ENCODE results near the gene HOXC9. TPM values are rescaled to one million over a fixed set of nuclear protein-coding genes. Genes with fewer than 3 reads are reported as not detected.
A peak's percentile ranks its signal among the peaks of the same experiment; 100 is the strongest.

HOXC9 gene
- polyA plus RNA-seq, 2 of the 4 experiments (the other 2 are of a cell fraction) = 5.2 to 6.6 TPM

DNA sequence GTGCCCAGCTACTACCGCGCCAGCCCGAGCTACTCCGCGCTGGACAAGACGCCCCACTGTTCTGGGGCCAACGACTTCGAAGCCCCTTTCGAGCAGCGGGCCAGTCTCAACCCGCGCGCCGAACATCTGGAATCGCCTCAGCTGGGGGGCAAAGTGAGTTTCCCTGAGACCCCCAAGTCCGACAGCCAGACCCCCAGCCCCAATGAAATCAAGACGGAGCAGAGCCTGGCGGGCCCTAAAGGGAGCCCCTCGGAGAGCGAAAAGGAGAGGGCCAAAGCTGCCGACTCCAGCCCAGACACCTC lies 14.3 kb upstream of the HOXC9 start:
- peak overlapping the region; percentile 98 for H3K4me2 ChIP-seq

DNA sequence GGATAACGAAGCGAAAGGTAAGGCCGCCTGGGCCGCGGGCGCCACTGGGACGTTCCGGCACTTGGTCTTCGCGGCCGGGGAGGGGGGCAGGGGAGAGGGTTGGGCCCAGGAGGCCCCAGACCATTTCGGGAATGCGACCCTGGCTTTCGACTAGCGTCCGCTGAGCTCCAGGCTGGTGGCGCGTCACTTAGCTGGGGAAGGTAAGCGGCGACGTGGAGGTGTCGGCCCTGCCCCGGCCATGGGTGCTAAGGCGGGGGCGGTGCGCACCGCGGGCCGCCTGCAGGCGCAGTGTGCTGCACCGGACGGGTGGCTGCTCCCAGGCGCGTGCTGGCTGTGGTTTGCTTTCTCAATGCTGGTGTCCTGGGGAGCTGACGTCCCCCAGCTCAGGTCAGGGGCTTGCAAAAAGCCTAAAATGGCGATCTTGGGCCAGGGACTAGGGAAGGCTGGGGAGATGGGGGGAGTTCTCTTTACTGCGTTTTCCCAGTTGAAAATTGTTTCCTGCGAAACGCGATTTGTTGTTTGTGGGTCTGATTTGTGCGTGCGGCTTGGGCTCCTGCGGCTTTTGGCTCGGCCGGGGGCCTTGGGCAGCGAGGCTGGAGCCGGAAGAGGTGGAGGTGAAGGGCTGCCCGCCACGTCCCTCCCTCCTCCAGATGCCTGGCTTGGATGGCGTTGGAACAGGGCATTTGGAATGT lies 13.8 kb upstream of the HOXC9 start:
- no peak overlapping the region for H3K4me3 ChIP-seq
- 92% methylated on average over 48 of the region's 50 CpGs for WGBS (ENCODE audit: missing lambda C conversion rate)
- ChIA-PET CTCF (interaction anchor here (0.6 to 5.8 kb wide), 25 partner anchors 7 to 375 kb away, joined by 3 to 171 read pairs (median 10); partner anchors contain the start of genes HOXC5, HOXC8 and HOXC9), POLR2A (no interaction called here)
- peaks cover 29% of the 10 kb centered on the region for H3K4me1 ChIP-seq
- no peaks in the 10 kb centered on the region for H3K9me3 ChIP-seq
- ATAC-seq (no peak), FAIRE-seq (no peak), DNase-seq (ENCODE audit: low read depth in 1 of 2, low spot score in 1 of 2) (no peak)
- TF ChIP-seq HOXB5 (CRISPR knock-in tag; IDR thresholded peaks at IDR 0.05) = no peak
- TF ChIP-seq, protein P1, sequence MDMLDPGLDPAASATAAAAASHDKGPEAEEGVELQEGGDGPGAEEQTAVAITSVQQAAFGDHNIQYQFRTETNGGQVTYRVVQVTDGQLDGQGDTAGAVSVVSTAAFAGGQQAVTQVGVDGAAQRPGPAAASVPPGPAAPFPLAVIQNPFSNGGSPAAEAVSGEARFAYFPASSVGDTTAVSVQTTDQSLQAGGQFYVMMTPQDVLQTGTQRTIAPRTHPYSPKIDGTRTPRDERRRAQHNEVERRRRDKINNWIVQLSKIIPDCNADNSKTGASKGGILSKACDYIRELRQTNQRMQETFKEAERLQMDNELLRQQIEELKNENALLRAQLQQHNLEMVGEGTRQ (IDR thresholded peaks at IDR 0.05) = no peak
- TF ChIP-seq NR3C1 (IDR thresholded peaks at IDR 0.05) = no peak
- no peak for TF ChIP-seq EHF (CRISPR knock-in tag; IDR thresholded peaks at IDR 0.05)
- no peak for TF ChIP-seq CHD4 (IDR thresholded peaks at IDR 0.05; ENCODE audit: borderline replicate concordance)
- no peak for TF ChIP-seq NPAS2 (CRISPR knock-in tag; IDR thresholded peaks at IDR 0.05; ENCODE audit: borderline replicate concordance)
- no peak for TF ChIP-seq FOSL2 (IDR thresholded peaks at IDR 0.05)
- TF ChIP-seq FOSL2 (CRISPR knock-in tag; IDR thresholded peaks at IDR 0.05) = no peak
- no peak for TF ChIP-seq HDAC2 (IDR thresholded peaks at IDR 0.05)
- TF ChIP-seq JUN (IDR thresholded peaks at IDR 0.05) = no peak
- TF ChIP-seq, protein P2, sequence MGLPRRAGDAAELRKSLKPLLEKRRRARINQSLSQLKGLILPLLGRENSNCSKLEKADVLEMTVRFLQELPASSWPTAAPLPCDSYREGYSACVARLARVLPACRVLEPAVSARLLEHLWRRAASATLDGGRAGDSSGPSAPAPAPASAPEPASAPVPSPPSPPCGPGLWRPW (IDR thresholded peaks at IDR 0.05) = no peak
- TF ChIP-seq CHD2 (IDR thresholded peaks at IDR 0.05; ENCODE audit: low read length, partially characterized antibody) = no peak
- no peak for TF ChIP-seq ZNF302 (CRISPR knock-in tag; IDR thresholded peaks at IDR 0.05)
- TF ChIP-seq RNF2 (IDR thresholded peaks at IDR 0.05; ENCODE audit: borderline replicate concordance, low read depth) = no peak
- TF ChIP-seq MAFK (IDR thresholded peaks at IDR 0.05; ENCODE audit: partially characterized antibody) = no peak
- TF ChIP-seq MYC (IDR thresholded peaks at IDR 0.05; ENCODE audit: borderline replicate concordance, low read length) = no peak
- no peak for TF ChIP-seq PHF8 (IDR thresholded peaks at IDR 0.05; ENCODE audit: borderline replicate concordance, low read depth)
- no peak for TF ChIP-seq CBX2 (IDR thresholded peaks at IDR 0.05; ENCODE audit: borderline replicate concordance, low read depth)
- no peak for TF ChIP-seq CBX8 (IDR thresholded peaks at IDR 0.05)
- TF ChIP-seq SMC3 (IDR thresholded peaks at IDR 0.05) = no peak
- H3K4me2 ChIP-seq = peak overlapping the region; percentile 98; the same call in 1 of the 3 replicates
- H3K27ac ChIP-seq = no peak overlapping the region

More for the DNA sequence above, 14.3 kb upstream of the HOXC9 start:
- H3K4me1 ChIP-seq = peaks cover 29% of the 10 kb centered on the region
- WGBS (ENCODE audit: missing lambda C conversion rate) = 84% methylated on average over 18 of the region's 21 CpGs
- H3K27ac ChIP-seq = peak overlapping the region; percentile 88 to 89; a peak in 5 of 6 replicates
- no peaks in the 10 kb centered on the region for H3K9me3 ChIP-seq
- ChIA-PET CTCF (interaction anchor here (0.8 to 5.8 kb wide), 28 partner anchors 8 to 375 kb away, joined by 3 to 171 read pairs (median 8); partner anchors contain the start of genes HOTAIR, HOXC4, HOXC5 and HOXC8), POLR2A (interaction anchor here (0.6 kb wide), 1 partner anchor 269 kb away, joined by 3 read pairs; no protein-coding TSS in a partner anchor)
- DNase-seq (ENCODE audit: low read depth in 1 of 2, low spot score in 1 of 2) (no peak), FAIRE-seq (no peak), ATAC-seq (no peak)
- peak overlapping the region; percentile 60; the same call in 2 of the 3 replicates for H3K4me3 ChIP-seq
- TF ChIP-seq E2F6 (IDR thresholded peaks at IDR 0.05; ENCODE audit: borderline replicate concordance, low read depth) (no peak), HDAC2 (IDR thresholded peaks at IDR 0.05) (no peak), ZSCAN20 (CRISPR knock-in tag; IDR thresholded peaks at IDR 0.05) (no peak), ZC3H11A (IDR thresholded peaks at IDR 0.05) (no peak), KDM5A (IDR thresholded peaks at IDR 0.05) (no peak), PHF8 (IDR thresholded peaks at IDR 0.05; ENCODE audit: borderline replicate concordance, low read depth) (no peak), JUN (IDR thresholded peaks at IDR 0.05) (no peak), HMGXB4 (CRISPR knock-in tag; IDR thresholded peaks at IDR 0.05; ENCODE audit: borderline replicate concordance) (no peak)
- TF ChIP-seq, protein P2 (IDR thresholded peaks at IDR 0.05) = no peak
- TF ChIP-seq, protein P1 (IDR thresholded peaks at IDR 0.05) = no peak
- TF ChIP-seq, protein P3, sequence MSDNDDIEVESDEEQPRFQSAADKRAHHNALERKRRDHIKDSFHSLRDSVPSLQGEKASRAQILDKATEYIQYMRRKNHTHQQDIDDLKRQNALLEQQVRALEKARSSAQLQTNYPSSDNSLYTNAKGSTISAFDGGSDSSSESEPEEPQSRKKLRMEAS (IDR thresholded peaks at IDR 0.05) = no peak
- TF ChIP-seq, protein P4, sequence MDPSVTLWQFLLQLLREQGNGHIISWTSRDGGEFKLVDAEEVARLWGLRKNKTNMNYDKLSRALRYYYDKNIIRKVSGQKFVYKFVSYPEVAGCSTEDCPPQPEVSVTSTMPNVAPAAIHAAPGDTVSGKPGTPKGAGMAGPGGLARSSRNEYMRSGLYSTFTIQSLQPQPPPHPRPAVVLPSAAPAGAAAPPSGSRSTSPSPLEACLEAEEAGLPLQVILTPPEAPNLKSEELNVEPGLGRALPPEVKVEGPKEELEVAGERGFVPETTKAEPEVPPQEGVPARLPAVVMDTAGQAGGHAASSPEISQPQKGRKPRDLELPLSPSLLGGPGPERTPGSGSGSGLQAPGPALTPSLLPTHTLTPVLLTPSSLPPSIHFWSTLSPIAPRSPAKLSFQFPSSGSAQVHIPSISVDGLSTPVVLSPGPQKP (IDR thresholded peaks at IDR 0.05; ENCODE audit: low read depth, low read length) = no peak
